Measurements from ENCODE around the gene XIRP1.
"Not testable (repeated sequence)": the region's sequence is repeated elsewhere in the genome, so short reads cannot be mapped to it uniquely, and the experiment has no call there.

- TF ChIP-seq CTCF, EP300 (IDR thresholded peaks at IDR 0.05): not testable (repeated sequence)
Observed at GRCh38 chr3:39170877-39171276, 21.5 kb downstream of the XIRP1 start.

All from ovary (tissue), 3 donors.